GM12878 (cell line): ENCODE results near the gene SUFU.

ENCODE experiments used
- CTCF ChIP-seq, 3 experiments: IDR thresholded peaks in 2 of 3; conservative IDR thresholded peaks in 1 of 3; 2 replicates each; pipeline ENCODE4 v1.5.1; 2011; ENCODE audit warnings: low read depth in 3 of 3, low read length in 3 of 3, mild to moderate bottlenecking in 3 of 3, control low read depth in 2 of 3, moderate library complexity in 2 of 3, inconsistent platforms in 1 of 3, mixed read lengths in 1 of 3; ENCODE audit not compliant: control insufficient read depth in 2 of 3, insufficient read depth in 1 of 3; ENCODE audit errors: extremely low read depth in 1 of 3
- E2F8 ChIP-seq: fragments of 450-650 bp; IDR thresholded peaks from 2 replicates; pipeline ENCODE4 v1.6.1; 2018; ENCODE audit warnings: mild to moderate bottlenecking, low read depth, moderate library complexity; ENCODE audit not compliant: partially characterized antibody
- EZH2 ChIP-seq: IDR thresholded peaks from 2 replicates; pipeline ENCODE4 v1.6.1; 2012; ENCODE audit warnings: low read depth, mild to moderate bottlenecking, control low read depth, inconsistent platforms, low read length, borderline replicate concordance; ENCODE audit not compliant: control insufficient read depth
- POLR2A ChIP-seq: IDR thresholded peaks from 2 replicates; pipeline ENCODE4 v1.6.1; 2011; ENCODE audit warnings: low read depth, mild to moderate bottlenecking, low read length
- POLR2AphosphoS5 ChIP-seq: IDR thresholded peaks from 2 replicates; pipeline ENCODE4 v1.6.1; 2011; ENCODE audit warnings: mild to moderate bottlenecking, low read length, inconsistent platforms
- SMAD1 ChIP-seq: fragments of 450-650 bp; IDR thresholded peaks from 2 replicates; pipeline ENCODE4 v1.6.1; 2018; ENCODE audit warnings: mild to moderate bottlenecking, low read depth; ENCODE audit not compliant: partially characterized antibody
- SREBF1 ChIP-seq: IDR thresholded peaks from 2 replicates; pipeline ENCODE4 v1.6.1; 2012; ENCODE audit warnings: mild to moderate bottlenecking, low read length

GRCh38 chr10:102470579-102471546, 32.9 kb upstream of the SUFU start:
- no peak for TF ChIP-seq POLR2AphosphoS5
- TF ChIP-seq SMAD1 = no peak
- no peak for TF ChIP-seq EZH2
- TF ChIP-seq POLR2A = no peak
- TF ChIP-seq SREBF1 = no peak
- no peak for TF ChIP-seq CTCF (IDR thresholded peaks at IDR 0.05 in 2 of 3, conservative IDR thresholded peaks at IDR 0.05 in 1 of 3; ENCODE audit: control insufficient read depth in 2 of 3, extremely low read depth in 1 of 3, insufficient read depth in 1 of 3, low read depth in 3 of 3, low read length in 3 of 3)
- no peak for TF ChIP-seq E2F8
